ENCODE measurements around the gene PDE4B. TPM values are rescaled to one million over a fixed set of nuclear protein-coding genes. Genes with fewer than 3 reads are reported as not detected.

The PDE4B gene
- total RNA-seq, 2 donors from 2014 or later: 18.1 to 55.4 TPM

DNA sequence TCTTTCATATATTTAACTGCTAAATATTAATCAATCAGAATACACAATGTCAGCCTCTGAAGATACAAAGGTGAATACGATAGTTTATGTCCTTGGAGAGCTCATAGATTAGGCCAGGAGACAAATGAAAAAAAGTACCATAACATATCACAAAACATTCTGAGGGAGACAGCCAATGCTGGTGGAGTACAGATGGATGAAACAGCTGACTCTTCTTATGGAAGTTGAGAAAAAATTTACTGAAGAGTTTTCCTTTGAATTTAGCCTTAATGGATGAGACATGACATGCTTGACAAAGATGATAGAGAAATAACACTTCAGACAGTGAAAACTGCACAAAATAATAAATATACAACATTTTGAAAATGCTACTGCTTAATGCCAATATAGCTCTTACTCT, 193.5 kb downstream of the PDE4B start:
- H3K27ac ChIP-seq: no peak overlapping the region
- TF ChIP-seq CTCF (IDR thresholded peaks at IDR 0.05) (no peak), POLR2A (IDR thresholded peaks at IDR 0.05) (no peak), POLR2AphosphoS5 (IDR thresholded peaks at IDR 0.05) (no peak)
- no peak overlapping the region for H3K4me3 ChIP-seq
- no peaks in the 10 kb centered on the region for H3K4me1 ChIP-seq (replicated peaks)
- no peak for DNase-seq (ENCODE audit: low spot score)
- no peaks in the 10 kb centered on the region for H3K9me3 ChIP-seq
- H3K27me3 ChIP-seq (replicated peaks; ENCODE audit: insufficient read depth): no peaks in the 10 kb centered on the region
- intact Hi-C loops (cut with DNase I): no loop called here
- H3K36me3 ChIP-seq: no peaks in the 10 kb centered on the region
- 51% methylated on average over 1 of the region's 1 CpG for WGBS

- Histone ChIP-seq H3K36me3 (no peaks in the 10 kb centered on the region), H3K9me3 (no peaks in the 10 kb centered on the region), H3K4me1 (replicated peaks) (no peaks in the 10 kb centered on the region), H3K27ac (no peak overlapping the region), H3K27me3 (replicated peaks; ENCODE audit: insufficient read depth) (no peaks in the 10 kb centered on the region), H3K4me3 (no peak overlapping the region)
- 51% methylated on average over 1 of the region's 1 CpG for WGBS
- no peak for DNase-seq (ENCODE audit: low spot score)
- intact Hi-C loops (cut with DNase I): no loop called here
- TF ChIP-seq POLR2AphosphoS5 (IDR thresholded peaks at IDR 0.05) (no peak), CTCF (IDR thresholded peaks at IDR 0.05) (no peak), POLR2A (IDR thresholded peaks at IDR 0.05) (no peak)
Observed at GRCh38 chr1:65990161-65990560, 197.5 kb downstream of the PDE4B start.

- Histone ChIP-seq H3K27ac (no peak overlapping the region), H3K9me3 (no peaks in the 10 kb centered on the region), H3K4me1 (replicated peaks) (no peaks in the 10 kb centered on the region), H3K36me3 (no peaks in the 10 kb centered on the region), H3K4me3 (no peak overlapping the region), H3K27me3 (replicated peaks; ENCODE audit: insufficient read depth) (no peaks in the 10 kb centered on the region)
- TF ChIP-seq POLR2AphosphoS5 (IDR thresholded peaks at IDR 0.05) (no peak), POLR2A (IDR thresholded peaks at IDR 0.05) (no peak), CTCF (IDR thresholded peaks at IDR 0.05) (no peak)
- 66% methylated on average over 3 of the region's 3 CpGs for WGBS
- no peak for DNase-seq (ENCODE audit: low spot score)
- intact Hi-C loops (cut with DNase I): no loop called here
Observed at GRCh38 chr1:65991694-65992093, 199.0 kb downstream of the PDE4B start.

- TF ChIP-seq CTCF (IDR thresholded peaks at IDR 0.05) (no peak), POLR2AphosphoS5 (IDR thresholded peaks at IDR 0.05) (no peak), POLR2A (IDR thresholded peaks at IDR 0.05) (no peak)
- intact Hi-C loops (cut with DNase I): no loop called here
- no peak overlapping the region for H3K4me3 ChIP-seq
- H3K27ac ChIP-seq: no peak overlapping the region
- no peak for DNase-seq (ENCODE audit: low spot score)
- WGBS: 32% methylated on average over 6 of the region's 6 CpGs
- H3K4me1 ChIP-seq (replicated peaks): no peaks in the 10 kb centered on the region
- H3K36me3 ChIP-seq: no peaks in the 10 kb centered on the region
- no peaks in the 10 kb centered on the region for H3K9me3 ChIP-seq
- H3K27me3 ChIP-seq (replicated peaks; ENCODE audit: insufficient read depth): no peaks in the 10 kb centered on the region
Observed at GRCh38 chr1:65992165-65992821, 199.6 kb downstream of the PDE4B start.

DNA sequence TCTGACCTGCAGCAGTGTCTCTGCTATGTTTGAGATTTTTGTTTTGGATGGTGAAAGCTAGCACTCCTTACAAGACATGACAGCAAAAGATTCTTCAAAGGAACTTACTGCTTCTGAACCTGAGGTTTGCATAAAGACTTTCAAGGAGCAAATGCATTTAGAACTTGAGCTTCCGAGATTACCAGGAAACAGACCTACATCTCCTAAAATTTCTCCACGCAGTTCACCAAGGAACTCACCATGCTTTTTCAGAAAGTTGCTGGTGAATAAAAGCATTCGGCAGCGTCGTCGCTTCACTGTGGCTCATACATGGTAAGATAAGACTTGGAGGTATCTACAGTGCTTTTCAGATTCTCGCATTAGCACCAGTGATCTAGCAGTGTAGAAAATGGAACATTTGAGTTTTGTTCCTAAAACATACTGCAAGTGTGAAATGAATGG, 200.2 kb downstream of the PDE4B start:
- Histone ChIP-seq H3K9me3 (no peaks in the 10 kb centered on the region), H3K4me1 (replicated peaks) (no peaks in the 10 kb centered on the region), H3K27me3 (replicated peaks; ENCODE audit: insufficient read depth) (no peaks in the 10 kb centered on the region), H3K27ac (no peak overlapping the region), H3K4me3 (no peak overlapping the region), H3K36me3 (no peaks in the 10 kb centered on the region)
- 69% methylated on average over 7 of the region's 7 CpGs for WGBS
- no peak for TF ChIP-seq POLR2AphosphoS5 (IDR thresholded peaks at IDR 0.05)
- no peak for TF ChIP-seq POLR2A (IDR thresholded peaks at IDR 0.05)
- no peak for TF ChIP-seq CTCF (IDR thresholded peaks at IDR 0.05)
- intact Hi-C loops (cut with DNase I): no loop called here
- no peak for DNase-seq (ENCODE audit: low spot score)
